Medulla oblongata (tissue), 1 donor: Measurements from ENCODE around the gene STAP2.
"Not testable (repeated sequence)": the region's sequence is repeated elsewhere in the genome, so short reads cannot be mapped to it uniquely, and the experiment has no call there.

Experiments used
- DNase-seq: peaks from one replicate; pipeline ENCODE4 v3.0.0-alpha.2; 2015; ENCODE audit errors: extremely low spot score

Gene STAP2

DNA sequence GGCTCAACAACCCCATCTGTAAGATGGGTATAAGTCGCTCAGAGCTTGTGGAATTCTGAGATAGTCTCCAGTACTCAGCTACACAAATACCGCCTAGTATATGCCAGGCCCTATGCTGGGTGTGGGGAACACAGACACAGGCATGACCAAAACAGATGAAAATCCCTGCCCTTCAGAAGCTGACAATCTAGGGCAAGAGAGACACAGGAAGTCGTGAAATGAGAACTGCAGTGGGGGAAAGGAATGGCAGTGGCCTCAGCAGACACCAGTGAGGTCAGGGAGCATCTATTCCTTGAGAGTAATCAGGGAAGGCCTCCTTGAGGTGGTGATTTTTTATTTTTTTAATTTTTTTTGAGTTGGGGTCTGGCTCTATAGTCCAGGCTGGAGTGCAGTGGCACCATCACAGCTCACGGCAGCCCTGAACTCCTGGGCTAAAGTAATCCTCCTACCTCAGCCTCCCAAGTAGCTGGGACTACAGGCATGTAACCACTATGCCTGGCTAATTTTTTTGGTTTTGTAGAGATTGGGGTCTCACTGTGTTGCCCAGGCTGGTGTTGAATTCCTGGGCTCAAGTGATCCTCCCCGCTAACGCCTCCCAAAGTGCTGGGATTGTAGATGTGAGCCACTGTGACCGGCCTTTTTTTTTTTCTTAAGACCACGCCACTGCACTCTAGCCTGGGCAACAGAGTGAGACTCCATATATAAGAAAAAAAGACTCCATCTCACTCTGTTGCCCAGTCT, 39.6 kb downstream of the STAP2 start:
- DNase-seq = no peak

DNA sequence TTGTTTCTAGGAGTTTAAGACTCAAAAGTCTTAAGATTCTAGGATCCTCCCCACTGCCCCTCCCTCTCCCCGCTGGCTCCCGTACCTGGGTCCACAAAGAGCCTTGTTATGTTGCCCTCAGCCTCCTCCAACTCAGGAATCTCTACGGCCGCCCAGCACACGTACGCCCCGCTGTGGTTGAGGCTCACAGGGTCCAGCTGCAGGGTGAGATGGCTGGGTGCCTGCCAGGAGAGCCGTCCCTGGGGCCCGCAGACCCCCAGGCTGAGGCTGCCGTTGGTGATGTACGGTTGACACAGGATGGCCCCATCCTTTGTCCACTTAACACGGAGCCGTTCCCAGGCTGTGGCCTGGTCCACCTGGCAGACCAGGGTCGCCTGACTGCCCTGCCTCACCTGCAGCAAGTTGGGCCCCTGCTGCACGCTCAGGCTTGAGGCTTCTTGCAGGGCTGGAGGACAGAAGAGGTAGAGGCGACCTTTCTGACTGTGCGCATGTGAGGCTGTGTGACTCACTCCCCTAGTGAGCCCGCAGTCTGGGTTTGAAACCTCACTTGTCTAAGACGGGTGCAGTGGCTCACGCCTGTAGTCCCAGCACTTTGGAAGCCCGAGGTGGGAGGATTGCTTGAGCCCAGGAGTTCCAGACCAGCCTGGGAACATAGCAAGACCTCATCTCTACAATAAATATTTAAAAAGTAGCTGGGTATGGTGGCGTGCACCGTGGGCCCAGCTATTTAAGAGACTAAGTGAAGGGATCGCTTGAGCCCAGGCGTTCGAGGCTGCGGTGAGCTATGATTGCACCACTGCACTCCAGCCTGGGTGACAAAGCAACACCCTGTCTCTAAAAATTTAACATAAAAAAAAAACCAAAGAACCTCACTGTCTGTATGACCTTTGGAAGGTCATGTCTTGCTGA, 40.5 kb downstream of the STAP2 start:
- DNase-seq = no peak

DNA sequence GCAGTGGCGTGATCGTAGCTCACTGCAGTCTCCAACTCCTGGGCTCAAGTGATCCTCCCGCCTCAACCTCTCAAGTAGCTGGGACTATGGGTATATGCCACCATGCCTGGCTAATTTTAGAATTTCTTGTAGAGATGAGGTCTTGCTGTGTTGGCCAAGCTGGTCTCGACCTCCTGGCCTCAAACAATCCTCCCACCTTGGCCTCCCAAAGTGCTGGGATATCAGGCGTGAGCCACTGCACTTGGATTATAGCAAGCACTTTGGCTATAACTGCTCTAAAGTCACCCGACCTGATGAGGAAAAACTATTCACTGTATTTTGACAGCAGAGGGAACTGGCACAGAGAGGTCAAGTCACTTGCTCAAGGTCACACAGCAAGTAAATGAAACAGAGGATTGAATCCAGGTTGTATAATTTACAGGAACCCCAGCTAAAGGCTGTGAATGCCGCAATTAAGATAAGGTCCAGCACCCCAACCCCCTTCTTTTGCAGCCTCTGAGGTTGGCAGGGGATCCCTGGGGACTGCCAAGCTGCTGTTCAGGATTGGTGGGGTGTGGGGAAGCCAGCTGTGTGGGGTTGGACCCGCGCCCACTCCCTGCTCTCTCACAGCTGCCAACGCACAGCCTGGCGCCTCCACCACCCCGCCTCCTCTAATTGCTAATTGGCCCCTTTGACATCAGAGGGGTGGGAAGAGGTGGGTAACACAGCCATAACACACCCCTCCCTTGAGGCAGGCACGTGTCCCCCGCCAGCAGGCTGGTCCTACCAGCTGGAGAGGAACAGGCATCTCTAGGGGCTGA, 42.5 kb downstream of the STAP2 start:
- peak; percentile 16 for DNase-seq

DNA sequence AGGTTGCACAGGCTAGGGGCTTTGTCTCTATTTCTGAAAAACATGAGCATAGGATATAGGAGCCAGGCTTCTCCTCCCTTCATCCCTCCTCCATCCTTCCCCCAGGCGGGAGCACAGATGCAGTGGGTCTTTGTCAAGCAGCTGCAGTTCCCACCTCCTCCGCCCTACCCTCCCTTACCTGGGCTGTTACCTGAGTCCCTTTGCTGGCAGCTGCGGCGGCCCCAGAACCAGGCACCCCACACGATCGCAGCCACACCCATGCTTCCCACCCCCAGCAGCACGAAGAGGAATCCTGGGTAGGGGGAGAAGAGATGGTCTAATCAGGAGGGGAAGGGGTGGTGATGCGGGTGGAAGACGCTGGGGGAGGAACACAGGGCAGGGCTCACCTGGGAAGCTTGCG, 44.2 kb downstream of the STAP2 start:
- DNase-seq = no peak

DNA sequence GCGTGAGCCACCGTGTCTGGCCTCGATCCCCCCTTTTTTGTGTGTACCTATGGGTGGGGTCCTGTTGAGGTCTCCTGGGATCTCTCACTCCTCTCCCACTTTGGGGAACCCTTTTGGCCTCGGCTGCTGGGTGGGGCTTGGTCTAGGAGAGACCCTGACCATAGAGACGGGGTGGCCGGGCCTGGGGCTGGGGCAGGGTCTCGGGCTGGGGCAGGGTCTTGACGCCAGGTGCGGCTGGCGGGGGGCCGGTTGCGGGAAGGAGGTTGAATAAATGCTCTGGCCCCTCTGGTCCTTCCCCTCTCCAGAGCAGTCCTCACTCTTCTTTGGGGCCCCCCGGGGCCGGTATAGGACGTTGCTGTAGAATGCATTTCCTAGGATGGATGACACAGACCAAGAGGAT, 46.1 kb downstream of the STAP2 start:
- no peak for DNase-seq

DNA sequence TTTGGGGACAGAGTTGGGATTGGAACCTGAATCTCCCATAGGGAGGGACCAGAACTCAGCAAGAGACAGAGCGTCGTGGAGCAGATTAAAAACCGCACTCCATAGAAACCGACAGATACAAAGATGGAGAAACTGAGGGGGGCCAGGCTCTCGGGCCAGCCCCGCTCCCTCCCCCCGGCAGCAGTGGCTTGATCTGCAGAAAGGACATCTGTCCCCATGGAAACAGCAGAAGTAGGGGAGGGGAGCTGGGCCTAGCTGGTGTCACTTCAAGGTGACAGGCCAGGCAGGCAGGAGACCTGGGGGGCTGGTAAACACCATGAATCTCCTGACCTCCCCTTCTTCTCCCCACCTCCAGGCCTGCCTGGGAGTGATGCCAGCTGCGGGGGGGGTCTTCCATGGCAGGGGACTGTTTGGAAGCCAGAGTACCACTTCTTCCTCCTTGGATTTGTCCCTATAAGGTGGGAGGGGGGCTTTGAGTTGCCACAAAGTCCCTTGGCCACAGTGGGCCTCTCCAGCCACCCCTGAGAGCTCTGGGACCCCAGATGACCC, 47.4 kb downstream of the STAP2 start:
- no peak for DNase-seq

DNA sequence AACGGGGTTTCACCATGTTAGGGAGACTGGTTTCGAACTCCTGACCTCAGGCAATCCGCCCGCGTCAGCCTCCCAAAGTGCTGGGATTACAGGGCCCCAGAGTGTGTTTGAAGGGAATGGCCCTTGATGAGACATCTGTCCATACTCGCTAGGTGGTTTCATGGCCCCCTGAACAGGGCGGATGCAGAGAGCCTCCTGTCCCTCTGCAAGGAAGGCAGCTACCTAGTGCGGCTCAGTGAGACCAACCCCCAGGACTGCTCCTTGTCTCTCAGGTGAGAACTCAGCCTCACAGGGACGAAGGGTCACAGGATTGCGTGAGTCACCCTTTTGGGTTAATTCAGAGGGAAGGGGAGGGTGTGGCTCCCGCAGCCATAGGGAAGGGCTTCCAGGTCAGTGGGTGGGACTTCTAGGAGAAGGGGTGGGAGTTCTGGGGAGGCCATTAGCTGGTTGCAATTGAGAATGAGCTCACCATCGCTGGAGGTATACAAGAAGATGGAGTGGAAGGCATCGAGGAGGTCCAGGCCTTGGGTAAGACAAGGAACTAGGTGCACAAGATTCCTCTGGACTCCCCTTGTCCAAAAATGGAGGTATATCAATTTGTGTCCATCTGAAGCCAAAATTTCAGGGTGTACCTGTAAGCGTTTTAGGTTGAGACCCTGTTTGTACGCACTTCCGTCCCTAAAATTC, 50.4 kb downstream of the STAP2 start:
- DNase-seq = no peak

DNA sequence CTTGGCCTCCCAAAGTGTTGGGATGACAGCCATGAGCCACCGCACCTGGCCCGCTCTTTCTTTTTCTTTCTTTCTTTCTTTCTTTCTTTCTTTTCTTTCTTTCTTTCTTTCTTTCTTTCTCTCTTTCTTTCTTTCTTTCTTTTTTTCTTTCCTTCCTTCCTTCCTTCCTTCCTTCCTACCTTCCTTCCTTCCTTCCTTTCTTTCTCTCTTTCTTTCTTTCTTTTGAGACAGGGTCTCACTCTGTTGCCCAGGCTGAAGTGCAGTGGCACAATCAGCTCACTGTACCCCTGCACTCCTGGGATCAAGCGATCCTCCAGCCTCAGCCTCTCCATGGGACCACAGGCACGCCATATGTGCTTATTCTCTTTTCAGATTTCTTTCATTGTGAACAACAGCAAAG, 52.5 kb downstream of the STAP2 start:
- DNase-seq = not testable (repeated sequence)

DNA sequence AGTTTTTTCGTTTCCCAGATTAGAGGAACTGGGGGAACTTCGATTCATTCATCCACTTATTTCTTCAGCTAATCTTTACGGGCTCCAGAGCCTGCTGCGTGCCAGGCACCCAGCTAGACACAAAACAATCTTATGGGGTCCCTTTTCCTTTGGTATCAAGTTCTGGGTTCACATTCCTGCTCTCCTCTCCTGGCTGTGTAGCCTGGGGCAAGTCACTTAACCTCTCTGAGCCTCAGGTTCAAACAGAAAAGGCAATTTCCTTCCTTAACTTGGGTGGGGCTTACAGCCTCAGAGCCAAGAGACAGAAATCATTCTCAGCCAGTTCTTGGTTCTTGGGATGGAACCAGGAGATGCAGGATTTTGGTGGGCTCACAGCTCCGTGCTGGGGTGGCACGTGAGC, 53.7 kb downstream of the STAP2 start:
- no peak for DNase-seq

DNA sequence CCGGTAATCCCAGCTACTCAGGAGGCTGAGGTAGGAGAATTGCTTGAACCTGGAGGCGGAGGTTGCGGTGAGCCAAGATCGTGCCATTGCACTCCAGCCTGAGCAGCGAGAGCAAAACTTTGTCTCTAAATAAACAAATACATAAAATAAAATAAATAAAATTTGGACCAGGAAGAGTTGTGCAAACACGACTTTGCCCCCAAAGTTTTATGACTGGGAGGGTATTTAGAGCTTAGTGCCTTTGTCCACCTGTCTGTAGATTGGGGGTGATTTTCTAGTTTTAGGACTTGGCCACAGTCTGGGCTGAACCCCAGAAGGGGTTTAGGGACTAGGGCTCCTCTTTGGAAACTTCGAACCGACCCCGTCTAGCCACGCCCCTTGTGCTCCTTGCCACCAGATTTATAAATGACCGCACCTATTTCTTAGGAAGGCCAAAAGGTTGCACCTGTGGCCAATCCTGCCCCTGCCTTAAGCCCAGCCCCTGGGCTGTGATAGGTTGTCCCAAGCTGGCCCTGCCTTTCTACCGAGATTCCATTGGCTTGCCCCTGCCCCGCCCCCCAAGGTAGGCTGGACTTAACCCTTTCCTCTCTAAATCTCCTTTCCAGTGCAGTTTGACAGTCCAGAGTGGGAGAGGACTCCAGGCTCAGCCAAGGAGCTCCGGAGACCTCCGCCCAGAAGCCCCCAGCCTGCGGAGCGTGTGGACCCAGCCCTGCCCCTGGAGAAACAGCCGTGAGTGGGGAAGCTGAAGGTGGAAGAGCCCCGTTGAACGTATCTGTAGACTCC, 54.3 kb downstream of the STAP2 start:
- no peak for DNase-seq

DNA sequence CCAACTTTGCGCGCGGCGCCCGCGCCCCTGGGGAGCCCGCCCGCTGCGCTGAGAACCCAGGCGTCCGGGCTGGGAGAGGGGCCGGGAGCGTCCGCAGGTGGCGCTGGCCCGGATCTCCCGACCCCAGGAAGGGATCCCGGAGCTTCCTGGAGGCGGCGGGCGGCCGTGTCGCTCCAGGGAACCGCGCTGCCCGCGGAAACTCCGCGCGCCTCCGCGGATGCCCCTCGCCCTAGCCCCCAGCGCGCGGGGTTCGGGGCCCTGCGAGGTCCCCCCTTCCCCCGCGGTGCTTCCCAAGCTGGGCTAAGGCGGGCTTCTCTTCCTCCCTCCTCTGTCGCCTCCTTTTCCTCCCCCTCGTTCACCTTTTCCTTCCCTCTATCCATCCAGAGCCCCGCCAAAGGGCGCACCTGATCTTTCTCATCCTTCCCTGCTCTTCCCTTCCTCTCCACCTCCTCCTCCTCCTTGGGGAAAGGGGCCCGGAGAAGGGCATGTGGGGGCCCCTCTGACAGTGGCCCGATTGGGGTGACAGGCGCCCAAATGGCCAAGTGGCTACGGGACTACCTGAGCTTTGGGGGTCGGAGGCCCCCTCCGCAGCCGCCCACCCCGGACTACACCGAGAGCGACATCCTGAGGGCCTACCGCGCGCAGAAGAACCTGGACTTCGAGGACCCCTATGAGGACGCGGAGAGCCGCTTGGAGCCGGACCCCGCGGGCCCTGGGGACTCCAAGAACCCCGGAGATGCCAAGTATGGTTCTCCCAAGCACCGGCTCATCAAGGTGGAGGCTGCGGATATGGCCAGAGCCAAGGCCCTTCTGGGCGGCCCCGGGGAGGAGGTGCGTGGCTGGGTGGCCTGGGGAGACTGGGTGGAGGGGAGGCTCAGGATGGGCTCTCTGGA, 58.9 kb downstream of the STAP2 start:
- no peak for DNase-seq

DNA sequence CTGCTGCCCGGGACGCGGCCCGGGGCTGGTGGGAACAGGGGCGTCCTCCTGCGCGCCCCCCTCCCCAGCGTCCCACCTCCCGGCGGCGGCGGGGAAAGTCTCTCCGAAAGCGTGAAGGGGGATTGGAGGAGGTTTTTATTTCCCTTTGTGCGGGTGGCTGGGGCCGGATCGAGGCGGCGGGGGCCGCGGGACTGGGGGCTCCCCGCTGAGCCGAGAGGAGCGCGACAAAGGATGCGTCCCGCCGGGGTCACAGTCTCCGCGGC, 59.4 kb downstream of the STAP2 start:
- DNase-seq = no peak

DNA sequence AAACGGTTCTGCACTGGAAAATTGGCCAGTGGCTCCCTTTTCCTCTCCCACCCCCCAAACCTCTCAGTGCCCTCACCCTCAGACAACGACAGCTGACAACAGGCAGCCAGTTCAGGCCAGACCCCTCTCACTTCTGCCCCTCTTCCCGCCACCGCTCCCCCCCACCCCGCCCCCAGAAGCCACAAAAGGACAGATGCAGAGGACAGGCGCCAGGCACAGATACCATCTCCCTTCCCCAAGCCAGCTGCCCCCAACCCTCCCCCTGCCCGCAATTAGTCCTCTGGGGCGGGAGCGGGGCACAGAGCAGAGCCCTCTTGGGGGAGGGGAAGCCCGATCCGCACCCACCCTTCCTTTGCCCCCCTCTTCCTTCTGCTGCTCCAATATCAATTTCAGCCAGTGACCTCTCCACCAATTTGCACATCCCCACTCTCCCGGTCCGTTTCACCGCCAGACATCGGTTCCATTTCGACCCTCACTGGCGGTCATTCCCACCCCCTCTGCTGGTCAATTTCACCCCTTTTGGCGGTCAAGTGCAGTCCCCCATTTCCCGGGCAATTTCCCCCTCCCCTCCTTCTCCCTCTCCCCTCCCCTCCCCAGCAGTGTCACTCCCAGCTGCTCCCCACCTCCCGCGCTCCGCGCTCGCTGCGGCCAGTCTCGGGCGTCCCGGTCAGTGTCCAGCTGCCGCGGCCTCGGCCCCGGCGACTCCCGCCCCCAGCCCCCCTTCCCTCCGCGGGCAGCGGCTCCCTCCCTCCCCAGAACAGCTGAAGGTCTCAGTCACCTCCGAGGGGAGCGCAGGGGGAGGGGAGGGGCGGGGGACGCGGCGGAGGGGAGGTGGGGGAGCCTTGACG, 60.0 kb downstream of the STAP2 start, which contains the start of gene SHD:
Gene SHD (plus strand): TSS at position 848 of the 848 bp plus-strand sequence. CDS start 798 bp downstream, outside the sequence.
- DNase-seq = no peak

DNA sequence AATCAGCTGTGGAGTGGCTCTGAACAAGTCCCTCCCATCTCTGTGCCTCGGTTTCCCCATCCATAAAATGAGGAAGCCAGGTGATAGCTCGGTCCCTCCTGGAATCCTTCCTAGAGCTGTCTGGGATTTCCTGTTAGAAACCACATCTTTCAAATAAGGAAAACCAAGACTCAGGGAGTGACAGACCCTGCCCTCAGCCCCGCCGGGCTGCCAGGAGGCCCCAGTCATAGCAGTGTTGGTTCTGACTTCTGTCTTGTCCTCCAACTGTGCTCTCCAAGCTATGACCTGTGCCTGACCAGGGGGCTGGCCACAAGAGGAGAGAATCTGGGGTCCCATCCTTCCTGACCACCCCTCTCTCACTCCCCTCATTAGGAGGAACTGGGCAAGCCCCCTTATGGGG, 60.6 kb downstream of the STAP2 start:
- DNase-seq = no peak

DNA sequence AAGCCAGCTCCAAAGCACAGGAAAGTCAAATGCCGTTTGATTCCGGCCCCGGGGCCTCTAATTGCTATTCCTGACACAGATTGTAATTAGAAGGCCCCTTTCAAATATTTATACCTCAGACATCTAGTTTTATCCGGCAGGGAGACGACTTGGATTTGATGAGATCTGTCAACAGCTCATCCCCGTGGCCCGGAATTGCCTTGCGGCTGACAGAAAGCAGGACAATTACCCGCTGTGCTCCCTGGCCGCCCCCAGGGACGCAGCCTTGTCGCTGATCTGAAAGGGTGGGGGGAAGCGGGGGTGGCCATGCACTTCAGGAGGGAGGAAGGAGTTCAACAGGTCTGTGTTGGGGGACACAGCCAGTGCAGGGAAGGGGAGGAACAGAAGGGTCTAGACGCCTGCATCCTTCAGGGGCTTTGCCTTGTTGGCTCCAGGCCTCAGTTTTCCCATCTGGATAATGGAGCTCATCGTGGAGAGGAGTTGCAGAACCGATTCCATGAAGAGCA, 61.4 kb downstream of the STAP2 start:
- no peak for DNase-seq

DNA sequence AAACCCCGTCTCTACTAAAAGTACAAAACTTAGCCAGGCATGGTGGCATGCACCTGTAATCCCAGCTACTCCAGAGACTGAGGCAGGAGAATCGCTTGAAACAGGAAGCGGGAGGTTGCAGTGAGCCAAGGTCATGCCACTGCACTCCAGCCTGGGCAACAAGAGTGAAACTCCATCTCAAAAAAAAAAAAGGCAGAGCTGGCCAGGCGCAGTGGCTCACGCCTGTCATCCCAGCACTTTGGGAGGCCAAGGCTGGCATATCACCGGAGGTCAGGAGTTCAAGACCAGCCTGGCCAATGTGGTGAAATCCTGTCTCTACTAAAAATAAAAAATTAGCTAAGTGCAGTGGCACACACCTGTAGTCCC, 64.3 kb downstream of the STAP2 start:
- not testable (repeated sequence) for DNase-seq
